ACC112 (cell line): ENCODE measurements around the gene MCTP1.
A peak's percentile ranks its signal among the peaks of the same experiment; 100 is the strongest.

Source experiments
- H2AFZ ChIP-seq: fragments of 200-600 bp; sonication (generic); one replicate; pipeline ENCODE4 v1.6.0; 2017; ENCODE audit warnings: antibody characterized with exemption, low read length; ENCODE audit not compliant: unreplicated experiment
- H3K27ac ChIP-seq: fragments of 200-600 bp; sonication (generic); 2 replicates; pipeline ENCODE4 v1.5.1; 2014; ENCODE audit warnings: low read depth, mild to moderate bottlenecking, antibody characterized with exemption, low read length, moderate library complexity
- H3K27me3 ChIP-seq: fragments of 200-600 bp; sonication (generic); 2 replicates; pipeline ENCODE4 v1.6.1; 2014; ENCODE audit warnings: mild to moderate bottlenecking, antibody characterized with exemption, low read length, moderate library complexity, mixed read lengths; ENCODE audit not compliant: insufficient read depth
- H3K36me3 ChIP-seq: fragments of 200-600 bp; sonication (generic); 2 replicates; pipeline ENCODE4 v1.6.1; 2016; ENCODE audit warnings: mild to moderate bottlenecking, antibody characterized with exemption, low read length, moderate library complexity, mixed read lengths; ENCODE audit not compliant: insufficient read depth
- H3K4me1 ChIP-seq: fragments of 200-600 bp; sonication (generic); one replicate; pipeline ENCODE4 v1.6.1; 2016; ENCODE audit warnings: low read length, mixed read lengths; ENCODE audit not compliant: insufficient read depth, unreplicated experiment, control insufficient read depth
- H3K4me3 ChIP-seq: fragments of 200-600 bp; sonication (generic); 2 replicates; pipeline ENCODE4 v1.5.1; 2014; ENCODE audit warnings: mild to moderate bottlenecking, low read depth, low read length
- H3K79me2 ChIP-seq: fragments of 200-600 bp; sonication (generic); one replicate; pipeline ENCODE4 v1.6.0; 2016; ENCODE audit warnings: low read length; ENCODE audit not compliant: control insufficient read depth, unreplicated experiment, insufficient read depth

The MCTP1 gene

GRCh38 chr5:95256446-95256845, 28.4 kb downstream of the MCTP1 start:
- H3K36me3 ChIP-seq = no peaks in the 10 kb centered on the region
- no peaks in the 10 kb centered on the region for H3K4me1 ChIP-seq
- no peaks in the 10 kb centered on the region for H3K79me2 ChIP-seq
- no peaks in the 10 kb centered on the region for H3K27me3 ChIP-seq
- no peak overlapping the region for H3K27ac ChIP-seq
- no peak overlapping the region for H3K4me3 ChIP-seq
- H2AFZ ChIP-seq = no peak overlapping the region

DNA sequence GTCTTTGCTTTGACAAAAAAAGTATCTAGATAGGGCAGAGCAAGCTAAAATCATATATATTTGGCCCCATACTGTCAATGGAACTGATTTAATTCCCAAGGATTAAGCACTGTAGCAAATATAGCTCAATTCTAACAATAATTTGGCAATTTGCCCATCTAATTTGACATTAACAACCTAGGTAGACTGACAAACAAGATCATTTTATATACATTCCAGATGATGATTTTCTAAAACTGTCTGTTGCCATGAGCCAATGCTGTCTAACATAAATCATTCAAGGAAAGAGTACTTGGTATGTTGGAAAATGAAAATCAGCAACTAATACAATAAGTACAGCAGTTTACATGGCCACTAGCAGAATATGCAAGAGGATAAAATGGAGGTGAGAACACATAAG, 32.1 kb downstream of the MCTP1 start:
- Histone ChIP-seq H3K4me1 (no peaks in the 10 kb centered on the region), H3K79me2 (no peaks in the 10 kb centered on the region), H3K27ac (no peak overlapping the region), H3K36me3 (no peaks in the 10 kb centered on the region), H2AFZ (no peak overlapping the region), H3K27me3 (no peaks in the 10 kb centered on the region), H3K4me3 (no peak overlapping the region)

DNA sequence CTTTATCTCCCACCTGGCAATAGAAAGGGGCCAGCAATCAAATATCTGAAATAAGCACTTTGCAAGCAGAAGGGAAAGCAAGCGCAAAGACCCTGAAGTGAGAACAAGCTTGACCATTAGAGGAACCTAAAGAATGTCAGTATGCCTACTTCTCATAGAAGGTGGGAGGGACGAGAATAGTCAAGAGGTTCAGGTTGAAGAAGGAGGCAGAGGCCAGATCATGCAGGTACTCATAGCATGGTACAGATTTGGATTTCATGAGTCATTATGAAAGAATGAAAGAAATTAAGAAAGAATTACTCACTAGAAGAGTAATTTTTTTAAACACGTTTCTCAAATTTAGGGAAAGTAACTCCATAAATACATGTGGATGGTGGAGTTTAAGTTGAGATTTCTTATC, 33.7 kb downstream of the MCTP1 start:
- Histone ChIP-seq H3K4me1 (no peaks in the 10 kb centered on the region), H2AFZ (no peak overlapping the region), H3K79me2 (no peaks in the 10 kb centered on the region), H3K36me3 (no peaks in the 10 kb centered on the region), H3K4me3 (no peak overlapping the region), H3K27ac (no peak overlapping the region), H3K27me3 (no peaks in the 10 kb centered on the region)

GRCh38 chr5:95244479-95244878, 40.4 kb downstream of the MCTP1 start:
- H2AFZ ChIP-seq = no peak overlapping the region
- no peaks in the 10 kb centered on the region for H3K79me2 ChIP-seq
- no peaks in the 10 kb centered on the region for H3K4me1 ChIP-seq
- H3K36me3 ChIP-seq = no peaks in the 10 kb centered on the region
- H3K27me3 ChIP-seq = peaks cover 4% of the 10 kb centered on the region; the same call in 1 of the 2 replicates
- no peak overlapping the region for H3K27ac ChIP-seq
- H3K4me3 ChIP-seq = no peak overlapping the region

DNA sequence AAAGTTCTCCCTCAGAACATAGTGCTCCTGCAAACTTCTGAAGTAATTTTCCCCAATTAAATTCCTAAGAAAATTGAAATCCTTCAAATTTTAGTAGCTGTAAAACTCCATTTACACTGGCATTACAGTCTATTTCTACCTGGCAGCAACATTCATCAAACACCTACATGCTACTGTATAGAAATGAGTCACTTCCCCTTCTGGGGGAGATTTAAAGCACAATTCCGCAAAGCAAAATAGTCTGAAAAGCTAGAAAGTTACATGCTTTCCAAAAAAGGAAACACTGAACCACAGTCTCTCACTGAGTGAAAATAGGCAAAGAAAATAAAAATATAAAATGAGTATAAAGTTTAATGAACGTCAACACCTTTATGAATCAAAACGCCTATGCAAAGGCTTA, 43.3 kb downstream of the MCTP1 start:
- no peaks in the 10 kb centered on the region for H3K36me3 ChIP-seq
- H3K4me1 ChIP-seq = peaks cover 8% of the 10 kb centered on the region
- no peak overlapping the region for H3K4me3 ChIP-seq
- H3K79me2 ChIP-seq = no peaks in the 10 kb centered on the region
- no peak overlapping the region for H2AFZ ChIP-seq
- no peak overlapping the region for H3K27ac ChIP-seq
- H3K27me3 ChIP-seq = peaks cover 4% of the 10 kb centered on the region; the same call in 1 of the 2 replicates

GRCh38 chr5:95241161-95241560, 43.7 kb downstream of the MCTP1 start:
- Histone ChIP-seq H2AFZ (no peak overlapping the region), H3K4me3 (no peak overlapping the region), H3K4me1 (peaks cover 8% of the 10 kb centered on the region), H3K27me3 (peaks cover 4% of the 10 kb centered on the region; the same call in 1 of the 2 replicates), H3K36me3 (no peaks in the 10 kb centered on the region), H3K27ac (no peak overlapping the region), H3K79me2 (no peaks in the 10 kb centered on the region)

DNA sequence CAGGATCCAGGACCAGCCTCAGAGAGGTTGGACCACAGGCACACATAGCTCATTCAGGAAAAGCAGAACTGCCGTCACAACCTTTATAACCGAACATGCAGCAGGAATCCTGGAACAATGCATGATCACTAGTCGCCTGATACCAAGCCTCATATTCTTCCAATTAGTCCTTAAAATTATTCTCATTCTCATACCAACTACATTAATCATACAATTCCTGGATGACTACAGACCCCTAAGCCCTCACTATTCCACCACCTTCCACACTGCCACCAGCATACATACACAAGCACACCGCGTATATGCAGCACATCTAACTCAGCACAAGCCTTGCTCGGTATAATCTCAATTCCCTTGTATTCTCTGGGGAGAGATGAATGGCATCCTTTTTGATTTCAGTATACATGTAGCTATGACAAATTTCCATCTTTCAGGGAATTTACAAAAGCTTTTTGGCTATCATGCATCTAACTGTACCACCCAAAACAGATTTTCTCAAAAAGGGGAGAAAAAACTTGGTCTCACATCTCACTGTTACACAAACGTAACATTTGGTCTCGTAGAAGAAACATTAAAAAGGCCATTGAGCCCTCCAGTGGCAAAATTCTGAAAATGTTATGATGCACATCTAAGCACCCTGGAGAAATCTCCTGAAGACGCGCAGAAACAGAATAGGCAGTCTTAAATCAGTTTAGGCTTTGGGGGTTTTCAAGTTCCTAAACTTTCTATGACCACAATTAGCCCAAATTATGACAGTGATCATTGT, 46.2 kb downstream of the MCTP1 start:
- Histone ChIP-seq H3K27me3 (peaks cover under 1% of the 10 kb centered on the region; the same call in 1 of the 2 replicates), H2AFZ (peak overlapping the region; percentile 90), H3K36me3 (no peaks in the 10 kb centered on the region), H3K79me2 (no peaks in the 10 kb centered on the region), H3K4me1 (peaks cover 8% of the 10 kb centered on the region), H3K4me3 (peak overlapping the region; percentile 53), H3K27ac (no peak overlapping the region)

DNA sequence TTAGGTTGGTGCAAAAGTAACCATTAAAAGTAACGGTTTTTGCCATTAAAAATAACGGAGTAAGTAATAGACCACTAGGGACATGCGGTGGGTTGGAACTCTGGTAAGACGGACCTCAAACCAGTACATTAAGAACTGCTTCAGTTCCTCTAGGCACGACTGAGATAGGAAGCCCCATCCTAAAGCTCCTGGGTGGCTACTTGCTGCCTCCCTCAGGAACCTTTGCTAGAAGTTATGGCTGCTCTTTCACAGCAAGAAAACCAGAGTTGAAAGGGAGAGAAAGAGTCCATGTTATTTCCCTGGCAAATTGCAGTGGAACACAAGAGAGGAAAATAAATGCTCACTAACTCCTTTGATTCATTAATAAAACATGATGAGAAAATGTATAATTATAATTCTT, 47.6 kb downstream of the MCTP1 start:
- H3K27ac ChIP-seq = no peak overlapping the region
- no peaks in the 10 kb centered on the region for H3K36me3 ChIP-seq
- no peaks in the 10 kb centered on the region for H3K27me3 ChIP-seq
- no peak overlapping the region for H2AFZ ChIP-seq
- no peak overlapping the region for H3K4me3 ChIP-seq
- peaks cover 8% of the 10 kb centered on the region for H3K4me1 ChIP-seq
- H3K79me2 ChIP-seq = no peaks in the 10 kb centered on the region

GRCh38 chr5:95235439-95235982, 49.4 kb downstream of the MCTP1 start:
- no peaks in the 10 kb centered on the region for H3K27me3 ChIP-seq
- H3K79me2 ChIP-seq = no peaks in the 10 kb centered on the region
- H3K4me3 ChIP-seq = no peak overlapping the region
- H3K36me3 ChIP-seq = no peaks in the 10 kb centered on the region
- no peak overlapping the region for H3K27ac ChIP-seq
- no peak overlapping the region for H2AFZ ChIP-seq
- H3K4me1 ChIP-seq = peaks cover 8% of the 10 kb centered on the region

- H3K27me3 ChIP-seq = no peaks in the 10 kb centered on the region
- H3K4me3 ChIP-seq = no peak overlapping the region
- no peaks in the 10 kb centered on the region for H3K4me1 ChIP-seq
- no peaks in the 10 kb centered on the region for H3K79me2 ChIP-seq
- no peak overlapping the region for H3K27ac ChIP-seq
- no peaks in the 10 kb centered on the region for H3K36me3 ChIP-seq
- H2AFZ ChIP-seq = no peak overlapping the region
These were observed 55.2 kb downstream of the MCTP1 start for GRCh38 chr5:95229646-95230045.
